ENCODE results near the gene AGPAT4.

DNA sequence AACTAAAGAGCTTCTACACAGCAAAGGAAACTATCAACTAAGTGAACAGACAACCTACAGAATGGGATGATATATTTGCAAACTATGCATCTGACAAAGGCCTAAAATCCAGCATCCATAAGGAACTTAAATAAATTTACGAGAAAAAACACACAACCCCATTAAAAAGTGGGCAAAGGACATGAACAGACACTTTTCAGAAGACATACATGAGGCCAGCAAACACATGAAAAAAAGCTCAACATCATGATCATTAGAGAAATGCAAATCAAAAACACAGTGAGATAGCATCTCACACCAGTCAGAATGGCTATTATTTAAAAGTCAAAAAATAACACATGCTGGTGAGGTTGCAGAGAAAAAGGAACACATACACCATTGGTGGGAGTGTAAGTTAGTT lies 24.5 kb downstream of the AGPAT4 start:
- TF ChIP-seq EZH2 (IDR thresholded peaks at IDR 0.05; ENCODE audit: insufficient read depth, poor library complexity, severe bottlenecking): no peak
- TF ChIP-seq EZH2phosphoT487 (IDR thresholded peaks at IDR 0.05; ENCODE audit: insufficient read depth, low read depth): no peak

All from GM23248 (cell line).